Activated T-helper 17 cell treated with anti-CD3 and anti-CD28 coated beads, Interleukin-2, amount 50 U/mL, for 72 hours (primary cell): ENCODE results near the gene FSTL3. TPM values are rescaled to one million over a fixed set of nuclear protein-coding genes. Genes with fewer than 3 reads are reported as not detected.
"Not testable (repeated sequence)": the region's sequence is repeated elsewhere in the genome, so short reads cannot be mapped to it uniquely, and the experiment has no call there.

ENCODE experiments used
- ATAC-seq: fragments of 150-1000 bp; cut with Tn5 transposase; replicated peaks from 2 replicates; pipeline ENCODE4 v1.10.0; 2021; ENCODE audit warnings: mild to moderate bottlenecking, moderate library complexity
- H3K27ac Mint-ChIP-seq: one replicate; pipeline ENCODE4 v1.8.0; 2022; ENCODE audit warnings: mixed read lengths
- H3K27me3 Mint-ChIP-seq: one replicate; pipeline ENCODE4 v1.8.0; 2022; ENCODE audit warnings: mixed read lengths
- H3K36me3 Mint-ChIP-seq: one replicate; pipeline ENCODE4 v1.8.0; 2022; ENCODE audit warnings: low read depth, mild to moderate bottlenecking, mixed read lengths
- H3K4me1 Mint-ChIP-seq: one replicate; pipeline ENCODE4 v1.8.0; 2022; ENCODE audit warnings: mixed read lengths
- H3K4me3 Mint-ChIP-seq: one replicate; pipeline ENCODE4 v1.8.0; 2022; ENCODE audit warnings: mild to moderate bottlenecking, mixed read lengths
- H3K9me3 Mint-ChIP-seq: one replicate; pipeline ENCODE4 v1.8.0; 2022; ENCODE audit warnings: mixed read lengths
- total RNA-seq, 2 donors: library from RNA; stranded (reverse); gene quantifications; one replicate each; pipeline ENCODE4 v1.2.3, GENCODE V29; 2022

Gene FSTL3
- total RNA-seq = 1 to 10 TPM; 7.0 to 9.1 TPM

GRCh38 chr19:676339-677105, at the start of gene FSTL3:
TSS of gene FSTL3 (plus strand) at chr19:676392. CDS start at chr19:676424, 32 bp downstream.
- no peaks in the 10 kb centered on the region for H3K36me3 Mint-ChIP-seq
- no peaks in the 10 kb centered on the region for H3K9me3 Mint-ChIP-seq

GRCh38 chr19:626566-626965, 49.6 kb upstream of the FSTL3 start:
- H3K27ac Mint-ChIP-seq, H3K4me3 Mint-ChIP-seq, H3K4me1 Mint-ChIP-seq, H3K27me3 Mint-ChIP-seq, H3K9me3 Mint-ChIP-seq, ATAC-seq: not testable (repeated sequence)
- peaks cover 43% of the 10 kb centered on the region for H3K36me3 Mint-ChIP-seq

More at GRCh38 chr19:676339-677105, at the start of gene FSTL3:
- H3K4me3 Mint-ChIP-seq = no peak within 1 kb of the TSS
- no peak for ATAC-seq
- H3K27ac Mint-ChIP-seq = no peak within 1 kb of the TSS
- peaks cover 8% of the 10 kb centered on the region for H3K27me3 Mint-ChIP-seq
- no peaks in the 10 kb centered on the region for H3K4me1 Mint-ChIP-seq

GRCh38 chr19:628168-628567, 48.0 kb upstream of the FSTL3 start:
- H3K36me3 Mint-ChIP-seq = peaks cover 58% of the 10 kb centered on the region
- H3K4me1 Mint-ChIP-seq = no peaks in the 10 kb centered on the region
- no peaks in the 10 kb centered on the region for H3K27me3 Mint-ChIP-seq

GRCh38 chr19:629515-629914, 46.7 kb upstream of the FSTL3 start:
- H3K4me3 Mint-ChIP-seq, H3K4me1 Mint-ChIP-seq, ATAC-seq, H3K27ac Mint-ChIP-seq, H3K27me3 Mint-ChIP-seq, H3K9me3 Mint-ChIP-seq: not testable (repeated sequence)
- H3K36me3 Mint-ChIP-seq = peaks cover 52% of the 10 kb centered on the region

More at GRCh38 chr19:628168-628567, 48.0 kb upstream of the FSTL3 start:
- Mint-ChIP-seq H3K9me3 (no peaks in the 10 kb centered on the region), H3K4me3 (no peak overlapping the region), H3K27ac (no peak overlapping the region)
- no peak for ATAC-seq

- Mint-ChIP-seq H3K36me3 (peaks cover 52% of the 10 kb centered on the region), H3K27ac (no peak overlapping the region), H3K4me3 (no peak overlapping the region), H3K9me3 (no peaks in the 10 kb centered on the region), H3K4me1 (peaks cover 5% of the 10 kb centered on the region), H3K27me3 (no peaks in the 10 kb centered on the region)
- no peak for ATAC-seq
Observed at GRCh38 chr19:629961-630714, 46.1 kb upstream of the FSTL3 start.

- no peaks in the 10 kb centered on the region for H3K9me3 Mint-ChIP-seq
- H3K36me3 Mint-ChIP-seq = peaks cover 44% of the 10 kb centered on the region
- H3K27ac Mint-ChIP-seq = peak overlapping the region; percentile 93
- H3K4me1 Mint-ChIP-seq = peaks cover 5% of the 10 kb centered on the region
- peak overlapping the region; percentile 93 for H3K4me3 Mint-ChIP-seq
- ATAC-seq = peak; percentile 42
- no peaks in the 10 kb centered on the region for H3K27me3 Mint-ChIP-seq
Observed at GRCh38 chr19:632579-633067, 43.6 kb upstream of the FSTL3 start.

- H3K9me3 Mint-ChIP-seq = no peaks in the 10 kb centered on the region
- peak within 1 kb of the TSS; percentile 93 for H3K27ac Mint-ChIP-seq
- H3K4me1 Mint-ChIP-seq = peaks cover 5% of the 10 kb centered on the region
- no peaks in the 10 kb centered on the region for H3K27me3 Mint-ChIP-seq
- H3K36me3 Mint-ChIP-seq = peaks cover 41% of the 10 kb centered on the region
- H3K4me3 Mint-ChIP-seq = peak within 1 kb of the TSS; percentile 93
- ATAC-seq = peak; percentile 99
Observed at GRCh38 chr19:633068-633785, 43.0 kb upstream of the FSTL3 start, which contains the start of gene POLRMT. TSS of gene POLRMT (minus strand) at chr19:633537. CDS start at chr19:633512, 25 bp downstream.

GRCh38 chr19:633786-634639, 42.2 kb upstream of the FSTL3 start:
- H3K27me3 Mint-ChIP-seq = no peaks in the 10 kb centered on the region
- peak; percentile 2 for ATAC-seq
- H3K4me1 Mint-ChIP-seq = peaks cover 5% of the 10 kb centered on the region
- H3K27ac Mint-ChIP-seq = peak overlapping the region; percentile 93
- H3K4me3 Mint-ChIP-seq = peak overlapping the region; percentile 93
- H3K9me3 Mint-ChIP-seq = no peaks in the 10 kb centered on the region
- H3K36me3 Mint-ChIP-seq = peaks cover 33% of the 10 kb centered on the region

GRCh38 chr19:634975-635652, 41.1 kb upstream of the FSTL3 start:
- H3K4me3 Mint-ChIP-seq = no peak overlapping the region
- H3K4me1 Mint-ChIP-seq = peaks cover 11% of the 10 kb centered on the region
- no peak overlapping the region for H3K27ac Mint-ChIP-seq
- H3K27me3 Mint-ChIP-seq = no peaks in the 10 kb centered on the region
- no peak for ATAC-seq
- peaks cover 25% of the 10 kb centered on the region for H3K36me3 Mint-ChIP-seq
- no peaks in the 10 kb centered on the region for H3K9me3 Mint-ChIP-seq

- no peaks in the 10 kb centered on the region for H3K9me3 Mint-ChIP-seq
- H3K27ac Mint-ChIP-seq = peak overlapping the region; percentile 81
- no peak for ATAC-seq
- no peaks in the 10 kb centered on the region for H3K27me3 Mint-ChIP-seq
- H3K4me1 Mint-ChIP-seq = peaks cover 6% of the 10 kb centered on the region
- no peaks in the 10 kb centered on the region for H3K36me3 Mint-ChIP-seq
- peak overlapping the region; percentile 81 for H3K4me3 Mint-ChIP-seq
Observed at GRCh38 chr19:638906-639252, 37.3 kb upstream of the FSTL3 start.

GRCh38 chr19:639253-640160, 36.7 kb upstream of the FSTL3 start, which contains the start of gene FGF22:
TSS of gene FGF22 (plus strand) at chr19:639879. CDS start at chr19:639926, 47 bp downstream.
- H3K27ac Mint-ChIP-seq = peak within 1 kb of the TSS; percentile 81
- H3K36me3 Mint-ChIP-seq = no peaks in the 10 kb centered on the region
- H3K4me1 Mint-ChIP-seq = peaks cover 6% of the 10 kb centered on the region
- H3K27me3 Mint-ChIP-seq = no peaks in the 10 kb centered on the region
- peak; percentile 95 for ATAC-seq
- no peaks in the 10 kb centered on the region for H3K9me3 Mint-ChIP-seq
- peak within 1 kb of the TSS; percentile 81 for H3K4me3 Mint-ChIP-seq

- ATAC-seq = no peak
- Mint-ChIP-seq H3K4me3 (no peak overlapping the region), H3K36me3 (peaks cover 5% of the 10 kb centered on the region), H3K27me3 (no peaks in the 10 kb centered on the region), H3K9me3 (no peaks in the 10 kb centered on the region), H3K4me1 (peaks cover 6% of the 10 kb centered on the region), H3K27ac (no peak overlapping the region)
Observed at GRCh38 chr19:640161-640558, 36.0 kb upstream of the FSTL3 start.
